GM04503 (cell line): Measurements from ENCODE around the gene LYPD6B.
A peak's percentile ranks its signal among the peaks of the same experiment; 100 is the strongest.

Source experiments
- DNase-seq: peaks from one replicate; pipeline ENCODE4 v3.0.0-alpha.2; 2012; ENCODE audit warnings: low read depth

Gene LYPD6B, protein sequence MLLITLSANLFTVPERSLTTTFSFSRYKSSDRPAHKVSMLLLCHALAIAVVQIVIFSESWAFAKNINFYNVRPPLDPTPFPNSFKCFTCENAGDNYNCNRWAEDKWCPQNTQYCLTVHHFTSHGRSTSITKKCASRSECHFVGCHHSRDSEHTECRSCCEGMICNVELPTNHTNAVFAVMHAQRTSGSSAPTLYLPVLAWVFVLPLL

DNA sequence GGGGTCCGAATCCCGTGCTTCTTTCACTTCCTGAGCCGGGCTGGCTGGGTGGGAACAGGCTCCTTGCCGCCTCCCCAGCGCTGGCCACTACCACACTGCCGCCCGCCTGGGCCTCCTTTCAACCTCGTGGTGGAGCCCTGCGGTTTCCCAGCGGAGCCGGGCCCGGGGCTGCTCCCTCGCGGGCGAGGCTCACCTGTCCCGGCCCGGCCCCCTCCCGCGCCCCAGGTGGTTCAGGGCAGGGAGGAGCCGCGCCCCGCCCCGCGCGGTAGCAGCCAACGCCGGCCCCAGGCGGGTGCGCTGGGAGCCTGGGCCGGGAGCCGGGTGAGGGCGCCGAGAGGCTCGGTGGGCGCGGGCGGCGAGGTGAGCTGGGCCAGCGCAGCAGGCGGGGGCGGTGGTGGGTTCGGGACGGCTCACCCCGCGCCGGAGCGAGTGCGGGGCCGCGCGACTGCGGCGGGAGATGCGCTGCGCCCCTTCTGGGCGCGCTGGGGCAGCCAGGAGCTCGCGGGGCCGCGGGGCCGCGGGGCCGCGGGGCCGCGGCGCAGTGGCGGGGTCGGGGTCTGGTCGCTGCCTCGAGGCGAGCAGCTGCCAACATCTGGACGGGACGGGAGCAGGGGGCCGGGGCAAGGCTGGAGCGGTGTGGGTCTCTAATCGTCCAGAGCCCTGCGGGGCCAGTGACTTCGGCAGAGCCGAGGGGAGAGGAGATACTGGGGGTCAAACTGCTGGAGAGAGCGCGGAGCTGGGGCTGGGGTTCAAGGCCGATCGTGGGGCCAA, at the start of gene LYPD6B:
Gene LYPD6B, plus strand, starts transcription at position 258 of the 771 bp plus-strand sequence. CDS start 92,250 bp downstream, outside the sequence.
- DNase-seq, result no peak

DNA sequence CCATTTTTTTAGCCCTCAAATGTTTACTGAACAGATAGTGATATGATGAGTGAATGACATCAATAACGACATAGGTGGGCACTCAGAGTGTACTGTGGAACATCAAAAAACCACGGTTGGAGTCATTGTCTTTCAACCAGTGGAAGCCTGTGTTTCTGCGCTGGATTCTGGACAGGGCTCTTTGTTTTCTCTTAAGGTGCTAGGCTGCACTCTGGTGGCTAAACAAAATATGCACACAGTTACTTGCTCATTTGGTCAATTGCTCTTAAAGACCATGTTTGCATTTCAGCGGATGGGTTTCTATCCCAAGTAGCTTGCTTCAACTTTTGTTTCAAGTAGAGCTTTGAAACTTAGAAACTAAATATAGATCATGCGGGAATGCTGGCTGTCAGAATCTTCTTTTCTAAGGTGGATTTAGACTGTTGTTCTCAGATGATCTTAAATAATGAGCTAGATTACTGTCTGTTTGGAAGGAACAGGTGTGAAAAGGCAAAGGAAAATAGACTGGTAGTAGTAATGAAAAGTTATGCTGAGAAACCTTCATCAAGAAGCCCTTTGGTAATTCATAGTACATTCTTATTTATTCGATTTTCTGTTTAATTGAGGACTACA, 48.5 kb upstream of the LYPD6B start:
- no peak for DNase-seq

DNA sequence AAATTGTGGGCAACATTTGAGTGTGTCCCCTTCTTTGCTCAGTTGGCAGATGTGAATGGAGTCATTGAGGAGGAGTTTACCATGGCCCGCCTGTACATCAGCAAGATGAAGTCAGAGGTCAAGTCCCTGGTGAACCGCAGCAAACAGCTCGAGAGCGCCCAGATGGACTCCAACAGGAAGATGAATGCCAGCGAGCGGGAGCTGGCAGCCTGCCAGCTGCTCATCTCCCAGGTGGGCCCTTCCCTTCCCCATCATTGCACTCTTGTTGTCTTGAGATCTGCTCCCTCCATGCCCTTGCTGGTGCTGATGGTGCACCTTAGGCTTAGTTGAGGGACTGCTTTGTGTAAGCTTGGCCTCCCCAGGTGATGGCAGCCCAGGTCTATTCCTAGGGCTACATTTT, 47.5 kb upstream of the LYPD6B start:
- DNase-seq, result no peak

DNA sequence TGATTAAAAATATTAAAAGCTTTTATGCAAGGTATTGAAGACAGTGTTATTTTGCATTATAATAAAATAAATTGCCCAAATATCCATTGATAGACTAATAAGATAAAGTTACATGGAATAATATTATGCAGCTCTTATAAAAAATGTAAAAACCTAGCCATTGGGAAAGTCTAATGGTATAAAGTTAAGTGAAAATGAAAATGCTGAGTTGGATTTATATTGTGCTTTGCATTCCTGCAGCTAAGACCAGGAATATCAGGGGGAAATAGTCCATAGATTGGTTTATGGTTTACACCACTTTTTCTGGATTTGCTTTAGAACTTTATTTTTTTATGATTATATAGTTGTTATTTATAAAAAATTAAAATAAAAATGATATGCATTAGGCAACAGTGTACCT, 46.1 kb upstream of the LYPD6B start:
- DNase-seq, result no peak

DNA sequence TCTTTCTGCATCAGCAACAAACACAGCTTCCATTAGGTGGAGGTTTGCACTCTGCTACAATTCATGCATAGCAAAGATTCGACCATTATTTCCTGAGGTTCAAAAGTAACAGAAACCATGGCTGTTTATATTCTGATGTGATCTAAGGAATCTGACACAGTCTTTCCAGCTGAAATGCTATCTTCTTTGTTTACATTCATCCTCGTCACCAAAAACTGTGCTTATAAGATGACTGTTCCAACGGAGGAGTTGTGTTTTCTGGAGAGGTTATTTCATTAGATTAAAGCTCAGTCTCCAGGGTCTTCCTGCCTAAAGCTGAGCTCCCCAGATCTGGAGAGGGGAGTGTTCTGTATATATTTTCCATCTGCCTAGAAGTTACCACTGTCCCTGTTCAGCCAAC, 45.1 kb upstream of the LYPD6B start:
- no peak for DNase-seq

DNA sequence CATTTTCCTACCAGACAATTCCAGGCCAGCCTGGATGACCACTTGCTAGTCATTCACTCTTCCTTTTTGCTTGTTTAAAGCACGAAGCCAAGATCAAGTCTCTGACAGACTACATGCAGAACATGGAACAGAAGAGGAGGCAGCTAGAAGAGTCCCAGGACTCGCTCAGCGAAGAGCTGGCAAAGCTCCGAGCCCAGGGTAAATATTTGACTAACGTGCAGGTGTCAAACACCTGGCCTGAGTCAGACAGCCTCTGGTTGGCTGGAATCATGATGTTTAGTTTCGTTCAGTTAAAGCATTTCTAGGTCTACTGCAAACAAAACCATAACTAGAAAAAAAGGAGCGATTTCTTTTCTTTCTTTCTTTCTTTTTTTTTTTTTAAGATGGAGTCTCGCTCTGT, 44.2 kb upstream of the LYPD6B start:
- DNase-seq, result no peak

DNA sequence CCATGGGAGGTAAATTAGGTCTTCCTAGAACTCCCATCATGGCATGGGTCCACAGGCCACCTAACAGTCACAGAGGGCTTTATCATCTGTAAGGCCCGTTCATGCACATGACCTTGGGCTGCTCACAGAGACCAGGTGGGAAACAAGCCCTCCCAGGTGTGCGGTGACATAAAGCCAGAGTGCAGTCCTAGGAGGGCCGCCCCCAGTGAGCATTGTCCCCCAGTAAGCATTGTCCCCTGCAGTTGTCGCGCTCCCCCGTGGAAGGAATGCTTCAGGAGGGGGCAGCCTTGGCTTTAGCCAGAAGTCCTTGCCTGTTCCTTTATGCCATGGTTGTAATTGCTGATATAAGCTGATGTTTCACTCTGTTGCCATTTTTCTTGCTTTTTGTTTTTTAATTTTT, 41.7 kb upstream of the LYPD6B start:
- no peak for DNase-seq

DNA sequence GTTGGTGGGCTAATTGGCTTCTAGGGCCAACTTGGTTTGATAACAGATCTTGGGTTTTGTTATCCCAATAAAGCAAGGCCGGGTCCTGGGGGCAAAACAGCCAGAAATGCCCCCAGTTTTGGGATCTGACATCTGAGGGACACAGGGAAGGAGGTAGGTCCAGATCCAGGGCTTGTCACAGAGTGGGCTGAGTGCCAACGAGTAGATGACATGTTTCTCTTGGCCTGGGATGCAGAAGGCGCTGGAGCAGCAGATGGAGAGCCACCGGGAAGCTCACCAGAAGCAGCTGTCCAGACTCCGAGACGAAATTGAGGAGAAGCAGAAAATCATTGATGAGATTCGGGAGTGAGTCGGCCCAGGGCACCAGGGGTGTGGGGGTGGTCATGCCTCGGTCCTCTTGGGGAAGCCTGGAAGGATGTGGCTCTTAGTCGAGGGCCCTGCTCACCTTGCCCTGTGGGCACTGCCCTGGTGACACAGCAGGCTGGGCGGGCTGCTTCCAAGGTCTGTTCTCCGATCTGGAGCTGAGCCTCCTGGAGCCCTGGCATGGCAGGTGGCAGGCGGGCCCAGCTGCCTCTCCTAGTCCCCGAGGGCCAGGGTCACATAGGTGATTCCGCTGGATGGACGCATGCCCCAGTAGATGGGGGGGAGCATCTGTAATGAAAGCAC, 40.2 kb upstream of the LYPD6B start:
- no peak for DNase-seq

DNA sequence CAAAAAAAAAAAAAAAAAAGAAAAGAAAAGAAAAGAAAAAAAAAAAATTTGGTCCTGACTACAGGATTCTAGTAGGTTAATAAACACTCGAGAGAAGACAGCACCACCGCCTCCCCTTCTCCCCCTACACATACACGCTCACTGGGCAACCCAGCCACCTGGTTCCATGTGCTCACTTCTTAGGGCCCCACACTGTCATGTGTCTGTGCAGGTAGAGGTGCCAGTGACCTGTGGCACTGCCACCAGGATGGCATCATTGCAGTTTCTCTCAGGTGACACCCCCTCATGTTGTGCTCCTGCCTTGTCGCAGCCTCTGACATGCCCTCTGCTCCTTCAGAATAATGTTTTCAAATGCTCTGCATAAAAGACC, 39.7 kb upstream of the LYPD6B start:
- no peak for DNase-seq

DNA sequence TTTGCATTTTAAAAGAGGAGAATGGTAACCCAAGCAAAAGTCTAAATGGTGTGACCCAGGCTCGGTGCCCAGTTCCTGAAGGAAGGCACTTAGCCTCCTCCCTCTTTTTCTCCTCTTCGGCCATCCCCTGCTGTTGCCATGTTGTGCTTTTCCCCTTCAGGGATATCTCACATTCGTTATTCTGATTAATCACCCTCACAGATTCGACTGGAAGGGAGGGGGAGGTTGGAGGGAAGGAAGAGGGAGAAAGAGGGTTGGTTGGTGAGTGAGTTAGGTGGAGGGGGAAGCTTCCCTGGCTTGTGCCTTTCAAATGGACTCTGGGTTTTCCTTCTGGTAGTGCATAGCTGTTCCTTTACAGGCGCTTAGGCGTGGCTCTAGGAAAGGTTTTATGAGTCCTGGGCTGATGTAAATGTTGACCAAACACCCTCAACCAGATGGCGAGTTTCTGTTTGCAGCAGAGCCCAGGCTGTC, 39.0 kb upstream of the LYPD6B start:
- DNase-seq, result no peak

DNA sequence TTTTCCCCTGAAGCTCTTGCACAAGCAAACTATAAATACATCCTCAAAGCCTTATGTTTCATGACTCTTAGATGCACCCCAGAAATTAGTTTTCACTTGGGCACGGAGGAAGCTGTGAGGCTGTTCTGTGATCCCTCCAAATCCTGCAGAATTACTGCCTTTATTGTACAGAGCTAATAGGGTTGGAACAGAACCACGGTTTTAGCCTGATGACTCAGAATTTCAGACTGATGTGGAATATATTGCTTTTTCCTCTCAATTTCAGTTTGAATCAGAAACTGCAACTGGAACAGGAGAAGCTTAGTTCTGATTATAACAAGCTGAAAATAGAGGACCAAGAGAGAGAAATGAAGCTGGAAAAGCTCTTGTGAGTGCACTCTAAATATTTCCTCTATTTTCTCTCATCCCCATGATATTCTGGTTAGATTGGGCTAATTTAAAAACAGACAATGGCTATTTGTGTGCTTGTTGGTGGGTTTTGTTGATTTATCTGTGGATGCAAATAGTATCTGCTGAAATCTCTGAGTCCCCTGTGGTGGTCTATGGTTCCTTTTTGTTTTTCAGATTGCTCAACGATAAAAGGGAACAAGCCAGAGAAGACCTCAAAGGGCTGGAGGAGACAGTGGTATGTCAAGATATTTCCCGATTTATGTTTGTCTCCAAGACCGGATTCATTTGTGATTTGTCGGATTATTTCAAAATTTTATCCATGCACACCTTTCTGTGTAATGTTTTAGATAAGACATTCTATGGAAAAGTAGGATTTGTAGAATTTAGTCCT, 38.2 kb upstream of the LYPD6B start:
- no peak for DNase-seq

DNA sequence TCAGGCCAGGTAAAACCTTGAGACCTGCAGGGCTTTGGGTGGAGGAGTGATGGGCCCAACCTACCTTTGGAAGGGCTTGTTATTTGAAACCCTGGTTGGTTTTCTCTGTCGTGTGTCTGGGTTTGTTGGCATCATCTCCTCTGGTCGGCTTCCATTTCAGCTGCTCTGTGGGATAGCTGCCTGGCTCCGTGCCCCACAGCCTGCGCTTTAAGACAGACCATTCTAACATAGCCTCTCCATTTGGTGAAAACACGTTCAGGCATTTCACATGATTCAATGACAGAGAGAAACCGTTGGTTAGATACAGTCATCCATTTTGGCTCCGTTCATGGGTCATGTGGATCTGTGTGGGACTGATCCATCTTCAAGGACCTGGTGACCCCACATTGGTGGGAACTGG, 37.0 kb upstream of the LYPD6B start:
- no peak for DNase-seq

DNA sequence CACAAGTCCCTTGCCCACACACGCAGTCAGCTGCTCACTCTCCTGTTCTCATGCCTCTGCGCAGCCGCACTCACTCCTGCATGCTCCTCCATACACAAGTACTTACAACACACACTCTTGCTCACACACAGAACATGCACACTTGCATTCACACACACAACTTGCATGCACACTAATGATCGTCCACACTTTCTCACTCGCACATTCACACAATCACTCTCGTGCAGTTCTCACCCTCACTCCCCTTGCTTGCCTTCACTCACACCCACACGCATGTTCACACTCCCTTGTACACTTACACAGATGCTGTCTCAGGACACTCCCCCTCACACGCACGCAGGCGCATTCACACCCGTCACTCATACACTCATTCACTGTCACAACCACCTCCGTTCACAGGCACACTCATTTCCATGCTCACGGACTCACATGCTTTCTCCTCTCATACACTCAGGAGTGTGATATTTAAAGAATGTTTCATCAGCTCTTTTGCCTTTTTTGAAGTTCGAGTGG, 36.1 kb upstream of the LYPD6B start:
- DNase-seq, result no peak

DNA sequence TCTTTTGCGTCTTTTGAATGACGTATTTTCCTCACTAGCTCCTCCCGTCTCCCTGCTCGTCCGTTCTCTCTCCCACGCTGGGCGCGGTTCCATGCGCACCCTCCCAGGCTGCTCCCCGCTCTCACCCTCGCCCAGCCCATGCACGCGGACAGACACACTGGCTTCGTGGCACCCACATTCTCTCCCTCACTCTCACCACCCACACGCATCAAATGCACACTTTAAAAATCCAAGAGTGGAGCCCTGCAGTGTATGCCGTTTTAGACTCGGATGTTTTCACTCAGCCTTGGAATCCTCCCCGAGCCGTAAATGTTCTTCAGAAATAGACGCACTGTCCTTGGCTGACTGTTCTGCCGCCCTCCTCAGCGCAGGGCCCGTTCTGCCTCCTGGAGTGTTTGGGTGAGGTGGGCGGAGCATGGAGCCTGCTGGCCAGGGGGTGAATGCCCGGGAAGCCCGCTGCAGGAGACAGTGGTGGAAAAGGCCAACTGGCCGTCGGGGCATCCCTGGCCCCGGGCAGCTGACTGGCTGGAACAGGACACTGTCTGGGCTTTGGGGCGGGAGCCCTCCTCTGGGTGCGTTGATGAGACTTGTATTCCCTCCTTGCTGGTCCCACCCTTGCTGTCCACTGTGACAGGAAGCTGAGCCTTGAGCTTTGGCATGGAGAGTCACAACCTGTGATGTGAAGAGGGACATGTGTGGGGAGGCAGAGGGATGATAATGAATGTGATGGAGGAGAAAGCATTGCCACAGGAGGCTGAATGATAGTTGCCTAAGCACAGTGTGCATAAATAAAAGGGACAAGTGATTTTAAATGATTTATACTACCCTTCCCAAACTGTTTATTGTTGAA, 35.4 kb upstream of the LYPD6B start:
- DNase-seq, result no peak

DNA sequence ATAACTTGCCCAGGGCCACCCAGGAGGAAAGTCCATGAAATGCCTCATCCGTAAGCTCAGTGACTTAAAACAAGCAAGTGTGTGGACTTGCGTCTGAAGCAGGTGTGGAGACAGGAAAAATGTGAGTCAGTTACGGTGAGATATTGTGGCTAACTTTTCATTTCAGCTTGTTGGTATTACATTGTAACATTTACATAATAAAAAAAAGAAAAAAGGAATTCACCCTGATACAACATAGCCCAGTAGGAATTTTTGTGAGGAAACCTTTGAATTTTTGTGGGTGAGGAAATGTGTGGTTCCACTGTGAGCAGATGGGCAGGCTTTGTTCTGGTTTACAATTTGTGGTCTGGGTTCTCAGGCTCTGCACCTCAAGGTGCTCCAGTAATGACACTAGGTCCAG, 33.7 kb upstream of the LYPD6B start:
- DNase-seq, result peak; percentile 77

DNA sequence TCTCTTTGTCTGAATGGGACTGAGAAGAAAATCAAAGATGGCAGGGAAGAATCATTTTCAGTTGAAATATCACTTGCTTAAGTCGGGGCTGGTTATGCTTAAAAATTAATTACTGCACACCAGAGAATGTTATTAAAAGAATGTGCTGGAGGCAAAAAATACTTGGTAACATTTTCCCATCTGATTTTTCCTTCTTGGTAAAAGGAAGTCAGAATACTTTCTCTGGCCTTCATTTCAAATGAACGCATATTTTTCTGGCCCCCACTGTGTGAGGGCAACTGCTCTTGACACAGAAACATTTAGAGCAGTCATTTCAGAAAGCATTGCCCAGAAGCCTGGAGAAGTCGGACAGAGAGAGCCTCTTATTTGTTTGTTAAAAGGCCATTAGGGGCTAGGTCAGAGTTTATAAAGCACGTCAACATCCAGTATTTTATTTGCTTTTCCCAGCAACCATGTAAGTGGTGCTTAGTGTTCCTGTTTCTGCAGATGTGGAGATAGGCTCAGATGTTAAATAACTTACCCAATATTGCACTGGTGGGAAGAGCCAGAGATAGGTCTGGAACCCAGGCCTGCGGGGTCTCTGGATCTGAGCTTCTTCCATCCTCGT, 32.9 kb upstream of the LYPD6B start:
- no peak for DNase-seq

DNA sequence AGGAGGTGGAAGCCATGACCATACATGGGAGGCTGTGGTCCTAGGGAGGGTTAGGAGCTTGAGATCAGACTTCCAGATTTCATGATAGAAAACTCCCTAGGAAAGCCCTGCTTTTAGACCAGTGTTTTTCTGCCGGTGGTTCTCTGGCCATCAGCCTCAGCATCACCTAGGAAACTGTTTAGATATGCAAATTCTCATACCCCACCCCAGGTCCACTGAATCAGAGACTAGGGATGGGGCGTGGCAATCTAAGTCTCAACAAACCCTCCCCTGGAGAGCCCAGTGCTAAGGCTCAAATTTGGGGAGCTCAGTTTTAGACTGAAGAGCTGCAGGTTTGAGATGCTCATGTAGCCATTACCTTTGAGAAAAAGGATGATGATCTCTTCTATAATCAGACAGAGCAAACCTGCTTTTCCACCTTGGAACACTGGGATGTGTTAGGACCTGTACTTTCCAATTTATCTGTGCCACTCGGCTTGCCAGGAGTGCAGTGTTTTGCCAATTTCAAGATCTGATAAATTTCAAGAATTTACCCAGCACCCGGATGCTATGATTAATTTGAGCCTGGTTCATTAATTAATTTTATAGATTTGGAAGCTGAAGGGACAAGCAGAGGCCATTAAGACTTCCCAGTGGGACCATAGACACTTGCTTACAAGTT, 31.5 kb upstream of the LYPD6B start:
- no peak for DNase-seq

DNA sequence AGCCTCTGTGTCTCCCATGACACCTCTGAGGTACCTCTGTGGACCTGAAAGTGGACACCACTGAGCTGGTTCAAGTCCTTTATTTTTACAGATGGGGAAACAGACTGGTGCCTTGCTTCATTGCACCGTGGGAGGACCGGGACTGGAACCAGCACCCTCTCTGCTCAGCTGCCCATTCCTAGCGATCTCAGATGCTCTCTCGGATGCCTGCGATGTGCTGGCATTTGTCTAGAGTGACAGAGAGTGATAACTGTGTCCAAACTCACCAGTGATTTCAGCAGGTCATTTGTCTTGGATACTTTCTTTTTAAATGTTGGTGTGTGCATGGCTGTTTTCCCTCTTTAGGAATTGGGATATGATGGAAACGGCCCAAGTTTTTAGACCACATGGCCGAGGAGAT, 30.1 kb upstream of the LYPD6B start:
- DNase-seq, result no peak

DNA sequence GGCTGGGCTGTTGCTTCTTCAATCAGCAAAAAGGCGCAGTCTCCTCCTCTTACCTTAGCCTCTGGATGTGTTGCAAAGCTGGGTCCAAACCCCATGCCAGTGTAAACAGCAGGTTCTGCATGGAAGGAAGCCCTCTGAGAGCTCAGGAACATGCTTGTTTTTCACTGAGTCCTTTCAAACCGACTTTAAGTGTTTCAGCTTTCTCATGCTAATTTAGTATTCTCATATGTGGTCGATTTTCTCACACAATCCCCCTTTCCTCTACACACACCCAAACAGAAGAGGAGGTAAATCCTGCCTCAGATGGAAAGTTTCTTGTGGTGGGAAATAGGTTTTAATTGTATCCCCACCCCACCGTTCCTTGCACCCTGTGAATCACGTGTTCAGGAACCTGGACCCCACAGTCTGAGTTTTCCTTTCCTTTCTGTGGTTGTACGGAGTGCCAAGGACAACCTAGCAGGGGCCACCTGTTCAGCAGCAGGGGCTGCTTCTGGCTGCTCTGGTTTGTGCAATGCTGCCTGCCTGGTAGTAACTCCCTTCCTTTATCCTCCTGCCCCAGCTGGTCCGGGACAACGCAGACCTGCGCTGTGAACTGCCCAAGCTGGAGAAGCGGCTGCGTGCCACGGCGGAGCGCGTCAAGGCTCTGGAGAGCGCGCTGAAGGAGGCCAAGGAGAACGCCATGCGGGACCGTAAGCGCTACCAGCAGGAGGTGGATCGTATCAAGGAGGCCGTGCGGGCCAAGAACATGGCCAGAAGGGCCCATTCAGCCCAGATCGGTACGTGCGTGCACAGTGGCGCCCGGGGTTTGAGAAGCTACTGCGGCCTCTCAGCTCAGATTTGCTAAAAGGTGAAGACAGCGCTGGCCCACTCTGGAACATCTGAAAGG, 28.7 kb upstream of the LYPD6B start:
- DNase-seq, result no peak
